ENCODE data around the gene CFAP74. TPM values are rescaled to one million over a fixed set of nuclear protein-coding genes. Genes with fewer than 3 reads are reported as not detected.
A peak's percentile ranks its signal among the peaks of the same experiment; 100 is the strongest.

Gene CFAP74
- polyA plus RNA-seq, 2 of the 4 experiments (the other 2 are of a cell fraction) = 0.03 to 0.04 TPM

DNA sequence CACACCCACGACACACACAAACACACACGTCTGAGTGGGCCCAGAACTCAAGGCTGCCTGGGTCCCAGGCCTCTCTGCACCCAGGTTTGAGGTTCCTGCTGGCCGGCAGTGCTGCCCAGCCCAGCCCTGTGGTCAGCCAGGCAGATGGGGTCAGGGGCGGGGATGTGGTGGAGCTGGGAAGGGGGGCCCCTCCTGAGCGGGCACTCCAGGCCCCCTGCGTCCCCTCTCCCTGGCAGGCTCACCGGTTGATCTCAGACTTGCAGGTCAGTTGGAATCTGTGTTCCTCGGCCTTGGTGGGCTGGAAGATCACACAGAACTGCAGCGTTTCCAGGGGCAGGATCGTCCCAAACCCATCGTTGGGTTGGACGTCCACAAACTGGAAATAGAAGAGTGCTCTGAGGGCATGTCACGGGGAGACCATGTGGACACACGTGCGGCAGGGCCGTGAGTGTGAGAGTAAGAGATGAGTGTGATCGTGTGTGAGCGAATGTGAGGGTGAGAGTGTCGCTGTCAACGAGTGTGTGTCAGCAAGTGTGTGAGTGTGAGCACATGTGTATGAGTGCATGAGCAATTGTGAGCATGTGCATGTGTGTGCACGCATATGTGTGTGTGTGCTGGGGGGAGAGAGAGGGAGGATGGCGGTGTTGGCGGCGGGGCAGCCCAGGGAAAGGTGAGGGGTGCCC, 64.8 kb downstream of the CFAP74 start:
- CTCF ChIA-PET = interaction anchor here (11.2 to 12.7 kb wide), 2 partner anchors 19 to 104 kb away, joined by 76 to 127 read pairs; no protein-coding TSS in a partner anchor
- no peak overlapping the region for H3K4me2 ChIP-seq
- WGBS (ENCODE audit: missing lambda C conversion rate) = 64% methylated on average over 17 of the region's 24 CpGs
- H3K4me1 ChIP-seq = no peaks in the 10 kb centered on the region
- FAIRE-seq (no peak), ATAC-seq (0 out of 6 replicates have a peak, but pooled peaks of 1 of the 2 experiments have one; percentile 6), DNase-seq (ENCODE audit: low read depth in 1 of 2, low spot score in 1 of 2) (no peak)
- H3K9me3 ChIP-seq = peaks cover 9% of the 10 kb centered on the region; the same call in 2 of the 3 replicates
- TF ChIP-seq MAZ (IDR thresholded peaks at IDR 0.05; ENCODE audit: borderline replicate concordance, low read depth, low read length) = no peak
- no peak for TF ChIP-seq POLR2A (IDR thresholded peaks at IDR 0.05; ENCODE audit: low read length)
- no peak for TF ChIP-seq CEBPB (IDR thresholded peaks at IDR 0.05)
- no peak for TF ChIP-seq ESRRA (IDR thresholded peaks at IDR 0.05; ENCODE audit: borderline replicate concordance, low read length)
- TF ChIP-seq, protein P1, sequence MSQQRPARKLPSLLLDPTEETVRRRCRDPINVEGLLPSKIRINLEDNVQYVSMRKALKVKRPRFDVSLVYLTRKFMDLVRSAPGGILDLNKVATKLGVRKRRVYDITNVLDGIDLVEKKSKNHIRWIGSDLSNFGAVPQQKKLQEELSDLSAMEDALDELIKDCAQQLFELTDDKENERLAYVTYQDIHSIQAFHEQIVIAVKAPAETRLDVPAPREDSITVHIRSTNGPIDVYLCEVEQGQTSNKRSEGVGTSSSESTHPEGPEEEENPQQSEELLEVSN (IDR thresholded peaks at IDR 0.05; ENCODE audit: borderline replicate concordance, low read depth) = no peak
- no peak overlapping the region for H3K4me3 ChIP-seq
- no peak overlapping the region for H3K27ac ChIP-seq
- POLR2A ChIA-PET = no interaction called here

DNA sequence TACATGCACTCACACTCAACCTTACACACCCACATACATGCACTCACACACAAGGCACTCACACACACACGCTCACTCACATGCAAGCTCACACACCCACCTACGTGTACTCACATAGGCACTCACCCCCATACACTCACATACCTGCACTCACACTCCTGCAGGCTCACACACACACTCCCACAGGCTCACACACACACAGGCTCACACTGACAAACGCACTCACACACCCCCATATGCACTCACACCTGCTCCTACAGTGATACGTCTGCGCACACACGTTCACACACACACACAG, 65.4 kb downstream of the CFAP74 start:
- ATAC-seq (no peak), DNase-seq (ENCODE audit: low read depth in 1 of 2, low spot score in 1 of 2) (no peak), FAIRE-seq (no peak)
- Histone ChIP-seq H3K9me3 (peaks cover 9% of the 10 kb centered on the region; the same call in 2 of the 3 replicates), H3K4me3 (no peak overlapping the region), H3K4me2 (no peak overlapping the region), H3K4me1 (no peaks in the 10 kb centered on the region), H3K27ac (no peak overlapping the region)
- POLR2A ChIA-PET = no interaction called here
- 58% methylated on average over 6 of the region's 6 CpGs for WGBS (ENCODE audit: missing lambda C conversion rate)
- TF ChIP-seq, protein P2, sequence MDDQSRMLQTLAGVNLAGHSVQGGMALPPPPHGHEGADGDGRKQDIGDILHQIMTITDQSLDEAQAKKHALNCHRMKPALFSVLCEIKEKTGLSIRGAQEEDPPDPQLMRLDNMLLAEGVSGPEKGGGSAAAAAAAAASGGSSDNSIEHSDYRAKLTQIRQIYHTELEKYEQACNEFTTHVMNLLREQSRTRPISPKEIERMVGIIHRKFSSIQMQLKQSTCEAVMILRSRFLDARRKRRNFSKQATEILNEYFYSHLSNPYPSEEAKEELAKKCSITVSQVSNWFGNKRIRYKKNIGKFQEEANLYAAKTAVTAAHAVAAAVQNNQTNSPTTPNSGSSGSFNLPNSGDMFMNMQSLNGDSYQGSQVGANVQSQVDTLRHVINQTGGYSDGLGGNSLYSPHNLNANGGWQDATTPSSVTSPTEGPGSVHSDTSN (IDR thresholded peaks at IDR 0.05) = no peak
- TF ChIP-seq, protein P3, sequence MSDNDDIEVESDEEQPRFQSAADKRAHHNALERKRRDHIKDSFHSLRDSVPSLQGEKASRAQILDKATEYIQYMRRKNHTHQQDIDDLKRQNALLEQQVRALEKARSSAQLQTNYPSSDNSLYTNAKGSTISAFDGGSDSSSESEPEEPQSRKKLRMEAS (IDR thresholded peaks at IDR 0.05) = no peak
- TF ChIP-seq FOXS1 (CRISPR knock-in tag; IDR thresholded peaks at IDR 0.05) (no peak), EP300 (IDR thresholded peaks at IDR 0.05) (no peak), HDAC2 (IDR thresholded peaks at IDR 0.05) (no peak), RAD21 (conservative IDR thresholded peaks at IDR 0.05 in 1 of 2, IDR thresholded peaks at IDR 0.05 in 1 of 2) (no peak), RCOR1 (IDR thresholded peaks at IDR 0.05; ENCODE audit: low read depth, low read length) (no peak), POLR2AphosphoS2 (conservative IDR thresholded peaks at IDR 0.05; ENCODE audit: low read length) (no peak), PHF8 (IDR thresholded peaks at IDR 0.05; ENCODE audit: borderline replicate concordance, low read depth) (no peak), MAFK (IDR thresholded peaks at IDR 0.05; ENCODE audit: partially characterized antibody) (no peak), CBX8 (IDR thresholded peaks at IDR 0.05) (no peak), GATA3 (IDR thresholded peaks at IDR 0.05; ENCODE audit: borderline replicate concordance) (no peak), NR3C1 (IDR thresholded peaks at IDR 0.05) (no peak), FOSB (CRISPR knock-in tag; IDR thresholded peaks at IDR 0.05) (no peak), EHMT2 (IDR thresholded peaks at IDR 0.05; ENCODE audit: low read depth) (no peak)
- TF ChIP-seq, protein P4, sequence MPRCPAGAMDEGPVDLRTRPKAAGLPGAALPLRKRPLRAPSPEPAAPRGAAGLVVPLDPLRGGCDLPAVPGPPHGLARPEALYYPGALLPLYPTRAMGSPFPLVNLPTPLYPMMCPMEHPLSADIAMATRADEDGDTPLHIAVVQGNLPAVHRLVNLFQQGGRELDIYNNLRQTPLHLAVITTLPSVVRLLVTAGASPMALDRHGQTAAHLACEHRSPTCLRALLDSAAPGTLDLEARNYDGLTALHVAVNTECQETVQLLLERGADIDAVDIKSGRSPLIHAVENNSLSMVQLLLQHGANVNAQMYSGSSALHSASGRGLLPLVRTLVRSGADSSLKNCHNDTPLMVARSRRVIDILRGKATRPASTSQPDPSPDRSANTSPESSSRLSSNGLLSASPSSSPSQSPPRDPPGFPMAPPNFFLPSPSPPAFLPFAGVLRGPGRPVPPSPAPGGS (IDR thresholded peaks at IDR 0.05) = no peak
- TF ChIP-seq, protein P5, sequence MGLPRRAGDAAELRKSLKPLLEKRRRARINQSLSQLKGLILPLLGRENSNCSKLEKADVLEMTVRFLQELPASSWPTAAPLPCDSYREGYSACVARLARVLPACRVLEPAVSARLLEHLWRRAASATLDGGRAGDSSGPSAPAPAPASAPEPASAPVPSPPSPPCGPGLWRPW (IDR thresholded peaks at IDR 0.05) = no peak
- TF ChIP-seq, protein P6, sequence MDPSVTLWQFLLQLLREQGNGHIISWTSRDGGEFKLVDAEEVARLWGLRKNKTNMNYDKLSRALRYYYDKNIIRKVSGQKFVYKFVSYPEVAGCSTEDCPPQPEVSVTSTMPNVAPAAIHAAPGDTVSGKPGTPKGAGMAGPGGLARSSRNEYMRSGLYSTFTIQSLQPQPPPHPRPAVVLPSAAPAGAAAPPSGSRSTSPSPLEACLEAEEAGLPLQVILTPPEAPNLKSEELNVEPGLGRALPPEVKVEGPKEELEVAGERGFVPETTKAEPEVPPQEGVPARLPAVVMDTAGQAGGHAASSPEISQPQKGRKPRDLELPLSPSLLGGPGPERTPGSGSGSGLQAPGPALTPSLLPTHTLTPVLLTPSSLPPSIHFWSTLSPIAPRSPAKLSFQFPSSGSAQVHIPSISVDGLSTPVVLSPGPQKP (IDR thresholded peaks at IDR 0.05; ENCODE audit: low read depth, low read length) = no peak
- CTCF ChIA-PET = interaction anchor here (11.2 to 12.7 kb wide), 2 partner anchors 20 to 105 kb away, joined by 76 to 127 read pairs; no protein-coding TSS in a partner anchor
